Type B pancreatic cell (in vitro differentiated cells): ENCODE data around the gene RTN4R. TPM values are rescaled to one million over a fixed set of nuclear protein-coding genes. Genes with fewer than 3 reads are reported as not detected.
"Not testable (repeated sequence)": the region's sequence is repeated elsewhere in the genome, so short reads cannot be mapped to it uniquely, and the experiment has no call there.

ENCODE experiments used
- DNase-seq: peaks from one replicate; pipeline ENCODE4 v3.0.0; 2021; ENCODE audit warnings: mixed read lengths; ENCODE audit not compliant: unreplicated experiment; ENCODE audit errors: extremely low spot score
- H3K27ac Mint-ChIP-seq: 2 replicates; pipeline ENCODE4 v1.8.0; 2021; ENCODE audit warnings: mild to moderate bottlenecking, mixed read lengths
- H3K27me3 Mint-ChIP-seq: 2 replicates; pipeline ENCODE4 v1.8.0; 2021; ENCODE audit warnings: mixed read lengths
- H3K36me3 Mint-ChIP-seq: 2 replicates; pipeline ENCODE4 v1.8.0; 2021; ENCODE audit warnings: mixed read lengths
- H3K4me1 Mint-ChIP-seq: one replicate; pipeline ENCODE4 v1.8.0; 2021; ENCODE audit warnings: mixed read lengths; ENCODE audit not compliant: unreplicated experiment
- H3K4me3 Mint-ChIP-seq: 2 replicates; pipeline ENCODE4 v1.8.0; 2021; ENCODE audit warnings: mild to moderate bottlenecking, mixed read lengths
- H3K9me3 Mint-ChIP-seq: 2 replicates; pipeline ENCODE4 v1.8.0; 2021; ENCODE audit warnings: mixed read lengths
- CTCF ChIP-seq: fragments of 200-600 bp; sonication (generic); conservative IDR thresholded peaks from 2 replicates; pipeline ENCODE4 v1.5.0; 2021; ENCODE audit warnings: antibody characterized with exemption, mild to moderate bottlenecking
- long read RNA-seq: library from polyadenylated mRNA; unstranded; transcript quantifications from one replicate; pipeline ENCODE4 v2.0.0, GENCODE V29; 2020
- total RNA-seq: library from RNA; stranded (reverse); gene quantifications from 2 replicates; pipeline ENCODE4 v1.2.1, GENCODE V29; 2021; ENCODE audit warnings: low replicate concordance

Gene RTN4R
- 9.0 and 12.8 TPM in 2 replicates for total RNA-seq
- long read RNA-seq, partial matches to known transcripts: 2 of 2 reads
- long read RNA-seq, other reads (novel, unspliced or antisense): 0 of 2 reads

GRCh38 chr22:20268279-20269012 is at the start of gene RTN4R:
Gene RTN4R (minus strand): TSS chr22:20268318. CDS start chr22:20268092, 226 bp downstream.
- Mint-ChIP-seq H3K27me3 (no peaks in the 10 kb centered on the region), H3K36me3 (no peaks in the 10 kb centered on the region), H3K27ac (peak within 1 kb of the TSS; percentile 82), H3K4me3 (peak within 1 kb of the TSS; percentile 83), H3K4me1 (peaks cover 4% of the 10 kb centered on the region), H3K9me3 (no peaks in the 10 kb centered on the region)
- TF ChIP-seq CTCF: peak; percentile 79
- peak; percentile 85 for DNase-seq

- H3K36me3 Mint-ChIP-seq, DNase-seq, H3K9me3 Mint-ChIP-seq, H3K27me3 Mint-ChIP-seq: not testable (repeated sequence)
- peak; percentile 80 for TF ChIP-seq CTCF
- Mint-ChIP-seq H3K4me1 (peaks cover 16% of the 10 kb centered on the region), H3K4me3 (peak overlapping the region; percentile 76), H3K27ac (peak overlapping the region; percentile 62)
These were observed 49.4 kb upstream of the RTN4R start for GRCh38 chr22:20317402-20318042.

- Mint-ChIP-seq H3K27me3 (no peaks in the 10 kb centered on the region), H3K4me1 (peaks cover 16% of the 10 kb centered on the region), H3K9me3 (no peaks in the 10 kb centered on the region), H3K36me3 (no peaks in the 10 kb centered on the region), H3K4me3 (no peak overlapping the region), H3K27ac (peak overlapping the region; percentile 62)
- no peak for TF ChIP-seq CTCF
- DNase-seq: no peak
These were observed 48.8 kb upstream of the RTN4R start for GRCh38 chr22:20316844-20317401.

GRCh38 chr22:20316217-20316843 is 48.2 kb upstream of the RTN4R start:
- TF ChIP-seq CTCF: no peak
- DNase-seq: peak; percentile 68
- H3K4me3 Mint-ChIP-seq: no peak overlapping the region
- H3K9me3 Mint-ChIP-seq: no peaks in the 10 kb centered on the region
- H3K27ac Mint-ChIP-seq: no peak overlapping the region
- H3K27me3 Mint-ChIP-seq: no peaks in the 10 kb centered on the region
- peaks cover 16% of the 10 kb centered on the region for H3K4me1 Mint-ChIP-seq
- no peaks in the 10 kb centered on the region for H3K36me3 Mint-ChIP-seq

GRCh38 chr22:20315337-20316216 is 47.5 kb upstream of the RTN4R start:
- DNase-seq: peak; percentile 63
- no peak overlapping the region for H3K27ac Mint-ChIP-seq
- H3K4me1 Mint-ChIP-seq: peaks cover 16% of the 10 kb centered on the region

GRCh38 chr22:20314741-20315336 is 46.7 kb upstream of the RTN4R start:
- H3K27ac Mint-ChIP-seq, H3K27me3 Mint-ChIP-seq, H3K4me3 Mint-ChIP-seq, H3K9me3 Mint-ChIP-seq, H3K36me3 Mint-ChIP-seq: not testable (repeated sequence)
- peak; percentile 65 for DNase-seq
- peaks cover 16% of the 10 kb centered on the region for H3K4me1 Mint-ChIP-seq

More at GRCh38 chr22:20315337-20316216, 47.5 kb upstream of the RTN4R start:
- TF ChIP-seq CTCF: no peak
- Mint-ChIP-seq H3K4me3 (no peak overlapping the region), H3K36me3 (no peaks in the 10 kb centered on the region), H3K9me3 (no peaks in the 10 kb centered on the region), H3K27me3 (no peaks in the 10 kb centered on the region)

- peaks cover 16% of the 10 kb centered on the region for H3K4me1 Mint-ChIP-seq
- DNase-seq: peak; percentile 52
- H3K4me3 Mint-ChIP-seq, H3K27ac Mint-ChIP-seq, H3K9me3 Mint-ChIP-seq, H3K27me3 Mint-ChIP-seq, H3K36me3 Mint-ChIP-seq: not testable (repeated sequence)
These were observed 46.1 kb upstream of the RTN4R start for GRCh38 chr22:20314206-20314605.
